Mononuclear cell (primary cell): ENCODE results near the gene NPFFR1. TPM values are rescaled to one million over a fixed set of nuclear protein-coding genes. Genes with fewer than 3 reads are reported as not detected.

Experiments used
- H3K27me3 ChIP-seq: 2 replicates; pipeline ENCODE4 v1.6.0; 2011; ENCODE audit warnings: low read length, control low read depth; ENCODE audit not compliant: insufficient read depth
- H3K4me1 ChIP-seq: 2 replicates; pipeline ENCODE4 v1.5.1; 2011; ENCODE audit warnings: mild to moderate bottlenecking, low read length, control low read depth; ENCODE audit not compliant: insufficient read depth
- H3K4me3 ChIP-seq: 2 replicates; pipeline ENCODE4 v1.5.1; 2011; ENCODE audit warnings: mild to moderate bottlenecking, low read length, moderate library complexity
- H3K9me3 ChIP-seq: 2 replicates; pipeline ENCODE4 v1.5.1; 2011; ENCODE audit warnings: low read depth, mild to moderate bottlenecking, control low read depth, low read length
- total RNA-seq: library from RNA; depleted of rRNA; stranded (reverse); fragments of >200 nt; gene quantifications from one replicate; pipeline ENCODE4 v1.2.3, GENCODE V29; 2012

The NPFFR1 gene
- total RNA-seq, 1 donor = under 0.01 TPM

DNA sequence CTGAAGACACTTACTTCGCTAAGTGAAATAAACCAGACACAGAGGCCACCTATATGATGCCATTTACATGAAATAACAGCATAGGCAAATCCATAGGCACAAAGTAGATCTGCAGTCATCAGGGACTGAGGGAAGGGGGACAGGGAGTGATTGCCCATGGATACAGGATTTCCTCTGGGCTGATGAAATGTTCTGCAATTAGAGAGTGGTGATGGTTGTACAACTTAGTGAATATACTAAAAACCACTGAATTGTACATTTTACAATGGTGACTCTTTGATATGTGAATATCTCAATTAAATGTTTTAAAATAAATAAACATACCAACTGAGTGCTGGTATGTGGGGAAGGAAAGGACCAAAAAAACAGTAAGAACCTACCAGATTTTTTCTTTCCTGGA lies 70.9 kb downstream of the NPFFR1 start:
- Histone ChIP-seq H3K27me3 (no peaks in the 10 kb centered on the region), H3K4me1 (no peaks in the 10 kb centered on the region), H3K4me3 (no peak overlapping the region), H3K9me3 (no peaks in the 10 kb centered on the region)

- Histone ChIP-seq H3K4me3 (no peak overlapping the region), H3K4me1 (no peaks in the 10 kb centered on the region), H3K27me3 (no peaks in the 10 kb centered on the region), H3K9me3 (no peaks in the 10 kb centered on the region)
These were observed 71.5 kb downstream of the NPFFR1 start for GRCh38 chr10:70212277-70212676.

GRCh38 chr10:70206762-70207161 lies 77.0 kb downstream of the NPFFR1 start:
- Histone ChIP-seq H3K4me3 (no peak overlapping the region), H3K4me1 (no peaks in the 10 kb centered on the region), H3K27me3 (no peaks in the 10 kb centered on the region), H3K9me3 (no peaks in the 10 kb centered on the region)

DNA sequence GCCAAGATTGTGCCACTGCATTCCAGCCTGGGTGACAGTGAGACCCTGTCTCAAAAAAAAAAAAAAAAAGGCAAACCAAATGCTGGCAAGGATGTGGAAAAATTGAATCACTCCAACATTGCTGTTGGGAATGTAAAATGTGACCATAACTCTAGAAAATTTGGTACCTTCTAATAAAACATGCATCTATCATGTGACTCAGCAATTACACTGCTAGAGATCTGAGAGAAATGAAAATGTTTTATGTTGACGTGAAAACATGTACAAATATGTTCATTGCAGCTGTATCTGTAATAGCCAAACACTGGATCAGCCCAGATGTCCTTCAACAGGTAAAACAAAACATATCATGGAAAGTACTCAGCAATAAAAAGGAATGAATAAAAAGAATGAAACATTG lies 82.7 kb downstream of the NPFFR1 start:
- H3K27me3 ChIP-seq = no peaks in the 10 kb centered on the region
- H3K9me3 ChIP-seq = no peaks in the 10 kb centered on the region
- H3K4me1 ChIP-seq = peaks cover 7% of the 10 kb centered on the region
- H3K4me3 ChIP-seq = no peak overlapping the region

- Histone ChIP-seq H3K4me1 (peaks cover 7% of the 10 kb centered on the region), H3K27me3 (no peaks in the 10 kb centered on the region), H3K9me3 (no peaks in the 10 kb centered on the region), H3K4me3 (no peak overlapping the region)
These were observed 84.9 kb downstream of the NPFFR1 start for GRCh38 chr10:70198696-70199466.

Other genes with a start within 250 kb of the NPFFR1 start
- 1.2 TPM for gene MACROH2A2, start 231.2 kb downstream of the NPFFR1 start, total RNA-seq
- gene AIFM2, start 151.2 kb downstream of the NPFFR1 start, total RNA-seq = 1.0 TPM
- 6.1 TPM for gene TYSND1, start 137.3 kb downstream of the NPFFR1 start, total RNA-seq
- 141 TPM for gene SAR1A, start 113.5 kb downstream of the NPFFR1 start, total RNA-seq
- 133 TPM for gene PPA1, start 50.6 kb downstream of the NPFFR1 start, total RNA-seq
- gene LRRC20, start 98.6 kb upstream of the NPFFR1 start, total RNA-seq = 0.94 TPM
- gene EIF4EBP2, start 120.1 kb upstream of the NPFFR1 start, total RNA-seq = 29.8 TPM
- not detected for gene NODAL, start 157.7 kb upstream of the NPFFR1 start, total RNA-seq
- 0.52 TPM for gene PALD1, start 194.8 kb upstream of the NPFFR1 start, total RNA-seq